ENCODE measurements around the gene ADIPOR2.

DNA sequence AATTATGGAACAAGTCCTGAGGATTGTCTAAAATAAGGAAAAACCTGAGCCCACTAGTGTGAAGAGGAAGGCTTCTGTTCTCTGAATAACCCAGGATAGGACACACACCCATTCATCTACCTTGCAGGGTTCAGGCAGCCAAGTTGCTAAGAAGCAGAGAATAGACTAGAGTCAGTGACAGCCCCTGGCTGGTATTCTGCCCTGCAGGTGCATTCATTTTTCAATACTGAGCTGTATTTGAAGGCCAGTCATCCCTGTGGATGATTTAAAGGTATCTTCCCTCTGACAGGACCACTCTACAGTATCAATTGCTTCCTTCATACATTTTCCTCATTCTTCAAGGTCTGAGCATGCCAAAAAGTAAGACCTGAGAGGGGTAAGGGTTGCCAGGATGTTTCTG, 38.9 kb upstream of the ADIPOR2 start:
- no peak for TF ChIP-seq ZNF274 (IDR thresholded peaks at IDR 0.05; ENCODE audit: low read depth, low read length)
- no peak for TF ChIP-seq SUZ12 (IDR thresholded peaks at IDR 0.05; ENCODE audit: extremely low read depth, insufficient read depth, insufficient read length)
- TF ChIP-seq YY1 (IDR thresholded peaks at IDR 0.05; ENCODE audit: insufficient read depth, insufficient read length): no peak
